ENCODE measurements around the gene ZNF330.

ZNF330 gene

DNA sequence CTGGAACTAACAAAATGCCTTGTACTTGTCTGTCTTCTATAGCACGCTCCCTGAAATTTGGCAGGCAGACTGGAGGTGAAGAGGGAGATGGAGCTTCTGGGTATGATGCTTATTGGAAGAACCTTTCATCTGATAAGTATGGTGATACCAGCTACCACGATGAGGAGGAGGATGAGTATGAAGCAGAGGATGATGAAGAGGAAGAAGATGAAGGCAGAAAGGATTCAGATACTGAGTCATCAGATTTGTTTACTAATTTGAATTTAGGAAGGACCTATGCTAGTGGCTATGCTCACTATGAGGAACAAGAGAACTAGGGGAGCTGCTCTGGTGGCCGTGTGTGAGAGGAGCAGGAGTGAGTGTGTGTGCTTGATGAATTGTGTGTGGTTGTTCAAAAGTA lies 13.0 kb downstream of the ZNF330 start:
- Histone ChIP-seq H3K36me3 (replicated peaks; ENCODE audit: low read depth, low read length) (peaks cover 72% of the 10 kb centered on the region), H3K9me3 (ENCODE audit: insufficient read depth, low read length) (no peaks in the 10 kb centered on the region), H3K27me3 (ENCODE audit: low read depth, low read length) (no peaks in the 10 kb centered on the region), H3K4me2 (ENCODE audit: low read length) (no peak overlapping the region), H3K79me2 (ENCODE audit: low read length) (no peaks in the 10 kb centered on the region), H3K4me1 (ENCODE audit: low read length) (peaks cover 7% of the 10 kb centered on the region; the same call in 1 of the 2 replicates), H4K20me1 (ENCODE audit: insufficient read depth, low read length) (no peaks in the 10 kb centered on the region), H2AFZ (ENCODE audit: low read depth, low read length) (no peak overlapping the region), H3K27ac (ENCODE audit: low read length) (no peak overlapping the region), H3K9ac (ENCODE audit: low read length) (no peak overlapping the region), H3K4me3 (ENCODE audit: low read length) (no peak overlapping the region)
- TF ChIP-seq, protein P1, sequence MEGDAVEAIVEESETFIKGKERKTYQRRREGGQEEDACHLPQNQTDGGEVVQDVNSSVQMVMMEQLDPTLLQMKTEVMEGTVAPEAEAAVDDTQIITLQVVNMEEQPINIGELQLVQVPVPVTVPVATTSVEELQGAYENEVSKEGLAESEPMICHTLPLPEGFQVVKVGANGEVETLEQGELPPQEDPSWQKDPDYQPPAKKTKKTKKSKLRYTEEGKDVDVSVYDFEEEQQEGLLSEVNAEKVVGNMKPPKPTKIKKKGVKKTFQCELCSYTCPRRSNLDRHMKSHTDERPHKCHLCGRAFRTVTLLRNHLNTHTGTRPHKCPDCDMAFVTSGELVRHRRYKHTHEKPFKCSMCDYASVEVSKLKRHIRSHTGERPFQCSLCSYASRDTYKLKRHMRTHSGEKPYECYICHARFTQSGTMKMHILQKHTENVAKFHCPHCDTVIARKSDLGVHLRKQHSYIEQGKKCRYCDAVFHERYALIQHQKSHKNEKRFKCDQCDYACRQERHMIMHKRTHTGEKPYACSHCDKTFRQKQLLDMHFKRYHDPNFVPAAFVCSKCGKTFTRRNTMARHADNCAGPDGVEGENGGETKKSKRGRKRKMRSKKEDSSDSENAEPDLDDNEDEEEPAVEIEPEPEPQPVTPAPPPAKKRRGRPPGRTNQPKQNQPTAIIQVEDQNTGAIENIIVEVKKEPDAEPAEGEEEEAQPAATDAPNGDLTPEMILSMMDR (IDR thresholded peaks at IDR 0.05; ENCODE audit: low read depth, low read length) = no peak

DNA sequence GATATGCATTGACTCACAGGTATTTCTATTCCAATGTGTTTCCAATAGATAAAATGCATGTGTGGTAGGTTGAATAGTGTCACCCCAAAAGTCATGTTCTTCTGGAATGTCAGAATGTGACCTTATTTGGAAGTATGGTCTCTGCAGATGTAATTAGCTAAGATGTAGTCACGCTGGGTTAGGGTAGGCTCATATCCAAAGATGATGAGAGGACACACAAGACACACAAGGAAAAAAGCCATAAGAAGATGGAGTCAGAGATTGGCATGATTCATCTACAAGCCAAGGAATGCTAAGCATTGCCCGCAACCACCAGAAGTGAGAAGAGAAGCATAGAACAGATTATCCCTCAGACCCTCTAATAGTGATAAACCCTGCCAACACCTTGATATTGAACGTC lies 17.5 kb downstream of the ZNF330 start:
- Histone ChIP-seq H3K27me3 (ENCODE audit: low read depth, low read length) (no peaks in the 10 kb centered on the region), H3K27ac (ENCODE audit: low read length) (no peak overlapping the region), H3K36me3 (replicated peaks; ENCODE audit: low read depth, low read length) (peaks cover 34% of the 10 kb centered on the region), H3K79me2 (ENCODE audit: low read length) (no peaks in the 10 kb centered on the region), H3K4me2 (ENCODE audit: low read length) (no peak overlapping the region), H4K20me1 (ENCODE audit: insufficient read depth, low read length) (no peaks in the 10 kb centered on the region), H3K9ac (ENCODE audit: low read length) (no peak overlapping the region), H3K9me3 (ENCODE audit: insufficient read depth, low read length) (no peaks in the 10 kb centered on the region), H2AFZ (ENCODE audit: low read depth, low read length) (no peak overlapping the region), H3K4me3 (ENCODE audit: low read length) (no peak overlapping the region), H3K4me1 (ENCODE audit: low read length) (no peaks in the 10 kb centered on the region)
- no peak for TF ChIP-seq EZH2phosphoT487 (IDR thresholded peaks at IDR 0.05; ENCODE audit: low read depth)
- TF ChIP-seq, protein P1 (IDR thresholded peaks at IDR 0.05; ENCODE audit: low read depth, low read length) = no peak

DNA sequence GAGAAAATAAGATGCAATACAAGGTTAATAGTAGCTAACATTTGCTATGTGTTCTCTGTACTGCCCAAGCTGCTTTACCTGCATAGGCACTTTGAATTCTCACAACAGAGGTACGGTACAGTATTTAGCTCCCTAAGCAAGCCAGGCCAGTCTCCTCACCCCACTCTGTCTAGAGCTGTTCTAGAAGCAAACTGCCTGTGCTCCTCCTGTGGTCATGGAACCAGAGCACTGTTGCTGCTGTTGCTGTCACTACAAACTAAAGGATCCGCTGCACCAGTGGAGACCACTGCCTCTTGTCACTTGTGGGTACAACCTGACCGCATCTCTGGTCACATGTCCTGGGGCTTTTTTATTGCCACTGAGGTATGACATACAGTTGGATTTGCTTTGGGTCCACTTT lies 19.6 kb downstream of the ZNF330 start:
- H3K27me3 ChIP-seq (ENCODE audit: low read depth, low read length) = no peaks in the 10 kb centered on the region
- no peak overlapping the region for H3K27ac ChIP-seq (ENCODE audit: low read length)
- no peak overlapping the region for H3K4me3 ChIP-seq (ENCODE audit: low read length)
- H3K36me3 ChIP-seq (replicated peaks; ENCODE audit: low read depth, low read length) = peaks cover 13% of the 10 kb centered on the region
- H3K9me3 ChIP-seq (ENCODE audit: insufficient read depth, low read length) = no peaks in the 10 kb centered on the region
- H3K4me2 ChIP-seq (ENCODE audit: low read length) = no peak overlapping the region
- H3K9ac ChIP-seq (ENCODE audit: low read length) = no peak overlapping the region
- no peaks in the 10 kb centered on the region for H3K79me2 ChIP-seq (ENCODE audit: low read length)
- H3K4me1 ChIP-seq (ENCODE audit: low read length) = no peaks in the 10 kb centered on the region
- no peaks in the 10 kb centered on the region for H4K20me1 ChIP-seq (ENCODE audit: insufficient read depth, low read length)
- no peak overlapping the region for H2AFZ ChIP-seq (ENCODE audit: low read depth, low read length)
- TF ChIP-seq, protein P1 (IDR thresholded peaks at IDR 0.05; ENCODE audit: low read depth, low read length) = no peak
- TF ChIP-seq EZH2phosphoT487 (IDR thresholded peaks at IDR 0.05; ENCODE audit: low read depth) = no peak

DNA sequence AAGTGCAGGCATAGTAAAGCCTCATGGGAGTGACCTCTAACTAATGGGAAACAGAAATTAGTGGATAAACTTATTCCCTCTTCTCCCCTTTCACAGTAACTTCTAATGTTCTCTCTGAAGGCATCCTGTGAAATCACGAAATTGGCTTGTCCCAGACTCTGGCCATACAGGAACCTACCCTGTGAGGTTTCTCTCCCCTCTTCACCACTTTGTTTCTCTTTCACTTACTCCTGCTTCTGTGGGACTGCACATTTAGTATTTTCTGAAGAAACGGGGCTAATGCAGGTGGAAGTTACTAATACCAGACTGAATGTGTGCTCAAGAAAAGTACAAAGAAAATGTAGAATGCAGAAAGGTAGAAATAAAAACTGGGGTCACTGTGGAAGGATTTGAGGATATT lies 20.0 kb downstream of the ZNF330 start:
- Histone ChIP-seq H3K27ac (ENCODE audit: low read length) (no peak overlapping the region), H3K9ac (ENCODE audit: low read length) (no peak overlapping the region), H3K27me3 (ENCODE audit: low read depth, low read length) (no peaks in the 10 kb centered on the region), H3K4me3 (ENCODE audit: low read length) (no peak overlapping the region), H3K36me3 (replicated peaks; ENCODE audit: low read depth, low read length) (peaks cover 9% of the 10 kb centered on the region), H4K20me1 (ENCODE audit: insufficient read depth, low read length) (no peaks in the 10 kb centered on the region), H3K4me2 (ENCODE audit: low read length) (no peak overlapping the region), H3K4me1 (ENCODE audit: low read length) (no peaks in the 10 kb centered on the region), H3K79me2 (ENCODE audit: low read length) (no peaks in the 10 kb centered on the region), H3K9me3 (ENCODE audit: insufficient read depth, low read length) (no peaks in the 10 kb centered on the region), H2AFZ (ENCODE audit: low read depth, low read length) (no peak overlapping the region)
- no peak for TF ChIP-seq EZH2phosphoT487 (IDR thresholded peaks at IDR 0.05; ENCODE audit: low read depth)
- TF ChIP-seq, protein P1 (IDR thresholded peaks at IDR 0.05; ENCODE audit: low read depth, low read length) = no peak
